RCC 7860 (cell line): ENCODE measurements around the gene LTBP1.
"Not testable (repeated sequence)": the region's sequence is repeated elsewhere in the genome, so short reads cannot be mapped to it uniquely, and the experiment has no call there.

ENCODE experiments used
- DNase-seq: peaks from one replicate; pipeline ENCODE4 v3.0.0-alpha.2; 2015; ENCODE audit warnings: low spot score
- FAIRE-seq: peaks from 2 replicates; lab custom pipeline; 2012; peaks lifted over from hg19 to GRCh38; lab: Jason Lieb, UNC

The LTBP1 gene

GRCh38 chr2:33134086-33134771 lies 187.5 kb downstream of the LTBP1 start:
- peak; percentile 89 for DNase-seq
- FAIRE-seq: peak; percentile 89

GRCh38 chr2:33134791-33135560 lies 188.2 kb downstream of the LTBP1 start:
- FAIRE-seq (no peak), DNase-seq (no peak)

GRCh38 chr2:33135645-33136044 lies 188.9 kb downstream of the LTBP1 start:
- FAIRE-seq (no peak), DNase-seq (no peak)

GRCh38 chr2:33136056-33136455 lies 189.3 kb downstream of the LTBP1 start:
- FAIRE-seq (no peak), DNase-seq (no peak)

DNA sequence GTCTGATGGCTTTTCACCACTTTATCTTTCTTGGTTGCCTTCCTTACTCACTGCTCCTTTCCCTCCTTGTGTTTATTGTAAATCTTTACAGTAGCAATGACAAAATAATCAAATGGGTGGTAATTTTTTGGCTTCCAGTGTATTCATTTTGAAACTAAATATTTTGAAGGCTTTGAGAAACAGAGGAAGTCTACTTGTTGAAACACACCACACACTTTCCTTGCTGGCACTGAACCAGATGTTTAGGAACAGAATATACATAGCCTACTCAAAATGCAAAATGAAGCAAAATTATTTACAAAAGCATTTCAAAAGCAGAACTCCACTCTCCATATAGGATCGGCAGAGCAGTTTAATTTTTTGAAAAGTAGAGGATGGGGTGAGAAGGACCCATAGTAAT lies 189.8 kb downstream of the LTBP1 start:
- FAIRE-seq (no peak), DNase-seq (no peak)

DNA sequence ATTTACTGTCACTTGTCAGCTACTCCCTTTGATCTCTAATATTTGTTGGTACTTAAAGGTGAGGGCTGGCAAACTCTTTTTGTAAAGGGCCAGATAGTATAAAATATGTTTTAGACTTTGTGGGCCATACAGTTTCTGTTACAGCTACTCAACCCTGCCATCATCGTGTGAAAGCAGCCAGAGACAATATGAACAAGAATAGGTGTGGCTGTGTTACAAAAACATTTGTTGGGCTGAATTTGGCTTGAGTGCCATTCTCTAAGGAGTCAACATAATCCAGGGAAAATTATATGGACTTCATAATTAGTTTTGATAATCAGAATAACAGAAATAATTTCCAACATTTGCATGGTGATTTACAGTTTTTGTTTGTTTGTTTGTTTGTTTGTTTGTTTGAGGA lies 190.6 kb downstream of the LTBP1 start:
- FAIRE-seq (no peak), DNase-seq (no peak)

GRCh38 chr2:33139949-33140348 lies 193.2 kb downstream of the LTBP1 start:
- DNase-seq (no peak), FAIRE-seq (no peak)

DNA sequence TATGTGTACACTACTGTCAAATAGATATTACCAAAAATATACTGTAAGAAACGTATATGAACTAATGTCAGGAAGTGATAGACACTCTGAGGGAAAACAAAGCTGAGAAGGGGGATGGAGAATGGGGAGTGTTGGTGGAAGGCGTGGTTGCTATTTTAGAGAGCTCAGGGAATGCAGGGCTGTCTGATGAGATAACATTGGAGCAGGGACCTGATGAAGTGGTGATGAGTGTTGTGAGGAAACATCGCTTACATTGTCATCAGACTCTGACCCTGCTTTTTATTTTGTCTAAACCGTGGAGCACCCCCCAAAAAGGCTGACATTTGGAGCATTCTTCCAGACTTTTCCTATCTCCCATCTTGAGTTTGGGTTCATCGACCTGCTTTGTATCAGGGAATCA lies 194.7 kb downstream of the LTBP1 start:
- DNase-seq: no peak
- no peak for FAIRE-seq

DNA sequence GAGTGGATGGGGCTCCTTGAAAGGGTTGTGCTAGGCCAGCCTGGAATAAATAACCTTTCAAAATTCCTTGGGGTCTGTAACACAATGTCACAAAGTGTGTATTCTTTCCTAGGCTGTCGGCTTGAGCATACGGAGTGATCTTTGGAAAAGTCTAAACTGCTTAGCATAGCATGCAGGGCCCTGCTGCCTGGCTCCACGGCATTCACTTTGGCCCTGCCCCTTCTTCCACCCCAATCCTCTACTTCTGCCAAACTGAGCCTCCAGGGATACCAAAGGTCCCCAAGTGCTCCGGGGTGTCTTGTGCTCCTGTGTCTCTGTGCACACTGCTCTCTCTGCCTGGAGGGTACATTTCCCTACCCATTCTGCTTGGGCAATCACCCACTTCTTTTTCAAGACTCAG lies 196.1 kb downstream of the LTBP1 start:
- FAIRE-seq: no peak

DNA sequence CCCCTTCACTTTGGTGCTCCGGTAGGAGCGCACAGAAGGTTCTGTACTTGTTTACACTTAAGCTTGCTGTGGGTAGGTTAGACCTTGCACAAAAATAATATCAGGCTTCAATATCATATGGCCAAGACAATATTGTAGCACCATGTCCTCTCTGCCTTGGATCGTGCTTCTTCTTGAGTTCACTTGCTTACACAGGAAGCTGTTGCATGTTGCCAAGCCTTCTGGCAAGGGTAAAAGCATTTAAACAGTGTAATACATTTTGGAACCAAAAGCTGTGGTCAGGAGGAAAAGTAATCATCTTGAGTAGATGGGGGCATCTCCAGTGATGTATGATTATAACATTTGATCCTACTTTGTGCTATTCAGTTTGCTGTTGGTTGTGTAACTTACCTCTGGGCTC lies 197.5 kb downstream of the LTBP1 start:
- no peak for DNase-seq
- FAIRE-seq: no peak

More for the DNA sequence above, 196.1 kb downstream of the LTBP1 start:
- DNase-seq: no peak

- no peak for FAIRE-seq
Measured at GRCh38 chr2:33145459-33145858, 198.7 kb downstream of the LTBP1 start.

GRCh38 chr2:33146102-33146501 lies 199.3 kb downstream of the LTBP1 start:
- no peak for FAIRE-seq
- no peak for DNase-seq

More at GRCh38 chr2:33145459-33145858, 198.7 kb downstream of the LTBP1 start:
- DNase-seq: no peak

DNA sequence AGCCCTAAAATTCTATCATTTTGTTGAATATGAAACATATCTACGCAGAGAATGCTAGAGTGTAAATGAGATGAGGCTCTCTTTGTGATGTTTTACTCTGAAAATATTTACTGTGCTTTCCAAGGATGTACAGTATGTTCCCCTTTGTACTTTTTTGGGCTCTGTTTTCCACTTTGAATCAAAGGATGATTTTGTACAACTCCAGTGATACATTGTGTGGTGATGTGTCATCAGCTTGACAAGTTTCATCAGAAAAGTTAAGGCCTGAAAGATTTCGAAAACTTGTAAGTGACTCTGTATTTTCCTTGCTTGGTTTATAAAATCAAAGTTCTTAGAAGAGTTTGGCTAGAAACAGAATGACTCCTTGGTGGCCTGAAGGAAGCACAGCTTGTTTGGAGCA lies 206.3 kb downstream of the LTBP1 start:
- DNase-seq (no peak), FAIRE-seq (no peak)

DNA sequence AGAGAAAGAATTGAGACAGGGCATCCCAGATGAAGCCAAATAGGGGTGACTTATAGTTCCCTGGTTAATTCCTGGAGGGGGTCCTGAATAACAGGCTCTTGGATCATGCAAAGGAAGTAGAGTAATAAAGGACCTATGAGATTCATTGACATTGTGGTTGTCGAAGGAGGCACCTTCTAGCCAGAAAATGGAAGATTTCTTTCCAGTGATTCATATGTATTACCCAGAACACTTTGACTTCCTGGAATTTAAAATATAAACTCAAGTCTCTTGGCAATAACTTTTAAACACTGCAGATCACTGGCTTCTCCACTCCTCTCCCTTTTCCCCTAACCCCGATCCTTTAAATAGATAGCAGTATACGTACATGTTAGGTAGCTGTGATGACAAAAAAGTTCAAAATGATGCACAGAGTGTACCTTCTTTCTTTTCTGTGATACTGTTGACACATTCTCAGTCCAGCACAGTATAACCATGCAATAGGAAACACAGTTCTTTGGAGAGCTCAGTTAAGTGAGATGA lies 211.8 kb downstream of the LTBP1 start:
- DNase-seq: no peak
- no peak for FAIRE-seq

GRCh38 chr2:33160191-33160590 lies 213.4 kb downstream of the LTBP1 start:
- DNase-seq (no peak), FAIRE-seq (no peak)

DNA sequence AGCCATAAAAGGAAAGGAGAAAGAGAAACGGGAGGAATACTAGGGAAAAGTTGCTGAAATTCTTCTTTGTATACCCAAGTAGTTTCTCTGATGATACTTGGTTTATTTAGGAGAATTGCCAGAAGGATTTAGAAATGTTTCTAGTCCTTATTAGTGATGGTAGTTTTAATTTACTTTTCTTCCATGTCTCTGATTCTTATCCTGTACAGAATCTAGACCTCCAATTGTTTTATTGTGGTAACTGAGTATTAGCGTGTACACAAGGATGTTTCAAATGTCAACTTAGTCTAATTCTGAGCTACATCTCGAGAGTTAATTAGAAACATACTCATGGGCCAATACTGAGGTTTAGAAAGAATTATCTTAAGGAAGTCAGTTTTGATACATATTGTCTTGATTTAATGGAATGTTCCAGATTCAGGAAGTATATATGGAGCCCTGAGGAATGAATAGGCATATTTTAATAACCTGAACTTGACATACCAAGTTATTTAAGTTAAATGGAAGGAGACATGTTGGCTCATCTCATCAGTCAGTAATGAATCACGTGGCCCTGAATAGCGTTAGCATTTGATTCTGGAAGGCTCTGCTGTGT lies 219.6 kb downstream of the LTBP1 start:
- FAIRE-seq (no peak), DNase-seq (no peak)

GRCh38 chr2:33167622-33168245 lies 221.0 kb downstream of the LTBP1 start:
- DNase-seq (no peak), FAIRE-seq (no peak)

DNA sequence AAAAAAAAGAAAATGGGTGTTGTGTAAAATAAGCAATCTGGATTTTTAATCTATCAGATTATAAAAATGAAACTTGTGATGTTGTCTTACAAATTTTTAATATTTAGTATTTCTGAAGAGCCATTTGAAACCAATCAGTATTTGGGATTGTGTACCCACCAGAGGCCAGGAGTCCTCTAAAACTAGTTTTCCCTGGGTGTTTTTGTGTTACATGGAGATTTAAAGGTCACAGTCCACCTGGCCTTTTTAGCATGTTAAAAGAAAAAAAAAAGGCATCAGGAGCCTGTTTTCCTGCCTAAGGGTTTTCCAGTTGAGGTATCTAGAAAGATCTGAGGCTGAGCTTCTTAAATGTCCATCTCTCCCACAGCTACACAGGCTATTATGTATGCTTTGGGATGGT lies 221.7 kb downstream of the LTBP1 start:
- DNase-seq (no peak), FAIRE-seq (no peak)

GRCh38 chr2:33168922-33169321 lies 222.2 kb downstream of the LTBP1 start:
- no peak for DNase-seq
- FAIRE-seq: no peak

GRCh38 chr2:33170251-33170650 lies 223.5 kb downstream of the LTBP1 start:
- DNase-seq, FAIRE-seq: not testable (repeated sequence)

GRCh38 chr2:33177627-33178026 lies 230.9 kb downstream of the LTBP1 start:
- DNase-seq (no peak), FAIRE-seq (no peak)
